ENCODE results near the gene NR1D1. TPM values are rescaled to one million over a fixed set of nuclear protein-coding genes. Genes with fewer than 3 reads are reported as not detected.

The NR1D1 gene
- total RNA-seq, 1 donor from 2014 or later: 2.6 TPM

- no peak for DNase-seq (ENCODE audit: low spot score)
- H3K27me3 Mint-ChIP-seq (ENCODE audit: unreplicated experiment): peaks cover 27% of the 10 kb centered on the region
- TF ChIP-seq, protein P1, sequence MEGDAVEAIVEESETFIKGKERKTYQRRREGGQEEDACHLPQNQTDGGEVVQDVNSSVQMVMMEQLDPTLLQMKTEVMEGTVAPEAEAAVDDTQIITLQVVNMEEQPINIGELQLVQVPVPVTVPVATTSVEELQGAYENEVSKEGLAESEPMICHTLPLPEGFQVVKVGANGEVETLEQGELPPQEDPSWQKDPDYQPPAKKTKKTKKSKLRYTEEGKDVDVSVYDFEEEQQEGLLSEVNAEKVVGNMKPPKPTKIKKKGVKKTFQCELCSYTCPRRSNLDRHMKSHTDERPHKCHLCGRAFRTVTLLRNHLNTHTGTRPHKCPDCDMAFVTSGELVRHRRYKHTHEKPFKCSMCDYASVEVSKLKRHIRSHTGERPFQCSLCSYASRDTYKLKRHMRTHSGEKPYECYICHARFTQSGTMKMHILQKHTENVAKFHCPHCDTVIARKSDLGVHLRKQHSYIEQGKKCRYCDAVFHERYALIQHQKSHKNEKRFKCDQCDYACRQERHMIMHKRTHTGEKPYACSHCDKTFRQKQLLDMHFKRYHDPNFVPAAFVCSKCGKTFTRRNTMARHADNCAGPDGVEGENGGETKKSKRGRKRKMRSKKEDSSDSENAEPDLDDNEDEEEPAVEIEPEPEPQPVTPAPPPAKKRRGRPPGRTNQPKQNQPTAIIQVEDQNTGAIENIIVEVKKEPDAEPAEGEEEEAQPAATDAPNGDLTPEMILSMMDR (IDR thresholded peaks at IDR 0.05; ENCODE audit: unreplicated experiment): no peak
- H3K27ac Mint-ChIP-seq (ENCODE audit: unreplicated experiment): no peak overlapping the region
- peaks cover 44% of the 10 kb centered on the region for H3K4me1 Mint-ChIP-seq (ENCODE audit: unreplicated experiment)
- peaks cover 17% of the 10 kb centered on the region for H3K36me3 Mint-ChIP-seq (ENCODE audit: low read depth, unreplicated experiment)
- H3K4me3 Mint-ChIP-seq (ENCODE audit: unreplicated experiment): peak overlapping the region; percentile 38
- H3K9me3 Mint-ChIP-seq (ENCODE audit: unreplicated experiment): no peaks in the 10 kb centered on the region
Measured at GRCh38 chr17:40095944-40096791, 4.2 kb downstream of the NR1D1 start.

DNA sequence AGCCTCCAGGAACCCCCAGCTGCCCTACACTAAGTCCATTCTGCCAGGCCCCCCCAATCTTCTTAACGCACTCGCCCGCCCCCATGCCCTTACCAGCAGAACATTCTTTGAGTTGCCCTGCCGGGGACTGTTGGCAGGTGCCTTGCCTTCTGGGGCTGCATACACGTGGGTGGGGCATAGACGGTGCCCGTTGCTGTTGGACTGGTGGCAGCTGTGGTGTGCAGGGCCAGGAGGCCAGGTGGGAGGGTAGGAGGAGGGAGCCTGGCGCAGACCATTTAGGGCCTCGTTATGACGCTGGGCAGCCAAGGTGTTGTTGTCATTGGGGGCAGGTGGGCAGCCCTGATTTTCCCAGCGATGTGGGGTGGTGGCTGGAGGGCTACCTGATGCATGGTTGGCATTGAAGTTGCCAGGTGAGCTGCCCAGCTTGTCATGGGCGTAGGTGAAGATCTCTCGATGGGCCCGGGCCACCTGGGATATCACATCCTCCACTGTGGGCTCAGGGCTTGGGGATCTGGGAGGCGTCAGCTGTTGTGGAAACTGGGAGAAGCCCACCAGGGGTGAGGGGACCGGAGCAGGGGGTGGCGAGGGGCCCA, 4.9 kb downstream of the NR1D1 start:
- no peak for DNase-seq (ENCODE audit: low spot score)
- Mint-ChIP-seq H3K4me1 (ENCODE audit: unreplicated experiment) (peaks cover 36% of the 10 kb centered on the region), H3K4me3 (ENCODE audit: unreplicated experiment) (no peak overlapping the region), H3K36me3 (ENCODE audit: low read depth, unreplicated experiment) (peaks cover 17% of the 10 kb centered on the region), H3K9me3 (ENCODE audit: unreplicated experiment) (no peaks in the 10 kb centered on the region), H3K27me3 (ENCODE audit: unreplicated experiment) (peaks cover 23% of the 10 kb centered on the region), H3K27ac (ENCODE audit: unreplicated experiment) (no peak overlapping the region)
- TF ChIP-seq, protein P1 (IDR thresholded peaks at IDR 0.05; ENCODE audit: unreplicated experiment): no peak

- no peak overlapping the region for H3K4me3 Mint-ChIP-seq (ENCODE audit: unreplicated experiment)
- no peak for DNase-seq (ENCODE audit: low spot score)
- H3K4me1 Mint-ChIP-seq (ENCODE audit: unreplicated experiment): peaks cover 33% of the 10 kb centered on the region
- H3K27me3 Mint-ChIP-seq (ENCODE audit: unreplicated experiment): peaks cover 26% of the 10 kb centered on the region
- peak overlapping the region; percentile 53 for H3K27ac Mint-ChIP-seq (ENCODE audit: unreplicated experiment)
- TF ChIP-seq, protein P1 (IDR thresholded peaks at IDR 0.05; ENCODE audit: unreplicated experiment): no peak
- H3K36me3 Mint-ChIP-seq (ENCODE audit: low read depth, unreplicated experiment): peaks cover 17% of the 10 kb centered on the region
- no peaks in the 10 kb centered on the region for H3K9me3 Mint-ChIP-seq (ENCODE audit: unreplicated experiment)
Measured at GRCh38 chr17:40094874-40095273, 5.5 kb downstream of the NR1D1 start.

DNA sequence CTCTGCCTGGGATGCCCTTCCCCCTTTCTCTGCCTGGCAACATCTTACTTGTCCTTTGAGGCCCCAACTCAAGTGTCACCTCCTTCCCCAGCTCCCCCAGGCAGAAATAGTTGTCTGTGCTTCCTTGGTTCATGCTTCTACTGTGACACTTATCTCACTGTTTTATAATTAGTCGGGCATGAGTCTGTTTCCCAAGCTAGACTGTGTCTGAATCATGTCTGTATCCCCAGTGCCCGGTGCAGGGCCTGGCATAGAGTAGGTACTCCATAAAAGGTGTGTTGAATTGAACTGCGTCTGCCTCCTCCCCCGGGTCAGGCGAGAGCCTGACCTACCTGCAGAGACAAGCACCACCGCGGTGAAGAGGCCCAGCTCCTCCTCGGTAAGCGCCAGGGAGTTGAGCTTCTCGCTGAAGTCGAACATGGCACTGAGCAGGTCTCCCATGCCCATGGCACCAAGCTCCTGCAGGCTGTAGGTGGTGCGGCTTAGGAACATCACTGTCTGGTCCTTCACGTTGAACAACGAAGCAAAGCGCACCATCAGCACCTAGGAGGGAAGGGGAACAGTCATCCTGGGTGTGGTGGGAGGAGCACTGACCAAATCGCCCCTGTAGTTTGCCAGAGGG, 6.7 kb downstream of the NR1D1 start:
- peak overlapping the region; percentile 15 for H3K4me3 Mint-ChIP-seq (ENCODE audit: unreplicated experiment)

More for the DNA sequence above, 6.7 kb downstream of the NR1D1 start:
- Mint-ChIP-seq H3K9me3 (ENCODE audit: unreplicated experiment) (no peaks in the 10 kb centered on the region), H3K27me3 (ENCODE audit: unreplicated experiment) (peaks cover 25% of the 10 kb centered on the region), H3K27ac (ENCODE audit: unreplicated experiment) (no peak overlapping the region), H3K36me3 (ENCODE audit: low read depth, unreplicated experiment) (peaks cover 16% of the 10 kb centered on the region), H3K4me1 (ENCODE audit: unreplicated experiment) (peaks cover 35% of the 10 kb centered on the region)
- TF ChIP-seq, protein P1 (IDR thresholded peaks at IDR 0.05; ENCODE audit: unreplicated experiment): no peak
- DNase-seq (ENCODE audit: low spot score): no peak
